ENCODE data around the gene ADH1A. TPM values are rescaled to one million over a fixed set of nuclear protein-coding genes. Genes with fewer than 3 reads are reported as not detected.
"Not testable (repeated sequence)": the region's sequence is repeated elsewhere in the genome, so short reads cannot be mapped to it uniquely, and the experiment has no call there.

The ADH1A gene
- total RNA-seq, 1 donor = not detected

- DNase-seq (ENCODE audit: low read depth in 2 of 3, low spot score in 2 of 3) = no peak
Observed at GRCh38 chr4:99282731-99283130, 8.1 kb downstream of the ADH1A start.

- no peak for DNase-seq (ENCODE audit: low read depth in 2 of 3, low spot score in 2 of 3)
Observed at GRCh38 chr4:99281261-99281660, 9.5 kb downstream of the ADH1A start.

GRCh38 chr4:99276417-99276816 is 14.4 kb downstream of the ADH1A start:
- no peak for DNase-seq (ENCODE audit: low read depth in 2 of 3, low spot score in 2 of 3)

GRCh38 chr4:99275885-99276284 is 14.9 kb downstream of the ADH1A start:
- no peak for DNase-seq (ENCODE audit: low read depth in 2 of 3, low spot score in 2 of 3)

DNA sequence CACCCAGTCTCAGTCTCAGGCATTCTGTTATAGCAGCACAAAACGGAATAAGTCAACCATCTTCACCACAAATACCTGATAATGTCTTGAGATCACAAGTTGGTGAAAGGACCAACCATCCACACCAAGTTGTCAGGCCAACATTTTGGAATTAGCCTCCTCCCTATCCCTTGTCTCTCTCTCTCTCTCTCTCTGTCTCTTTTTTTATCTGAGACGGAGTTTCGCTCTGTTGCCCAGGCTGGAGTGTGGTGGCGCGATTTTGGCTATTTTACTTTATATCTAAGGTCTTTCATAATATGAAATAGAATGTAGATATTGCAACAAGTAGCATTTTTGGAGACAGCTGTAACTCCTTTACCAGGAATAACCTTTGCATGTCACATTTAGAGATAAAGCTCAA is 15.7 kb downstream of the ADH1A start:
- no peak for DNase-seq (ENCODE audit: low read depth in 2 of 3, low spot score in 2 of 3)

DNA sequence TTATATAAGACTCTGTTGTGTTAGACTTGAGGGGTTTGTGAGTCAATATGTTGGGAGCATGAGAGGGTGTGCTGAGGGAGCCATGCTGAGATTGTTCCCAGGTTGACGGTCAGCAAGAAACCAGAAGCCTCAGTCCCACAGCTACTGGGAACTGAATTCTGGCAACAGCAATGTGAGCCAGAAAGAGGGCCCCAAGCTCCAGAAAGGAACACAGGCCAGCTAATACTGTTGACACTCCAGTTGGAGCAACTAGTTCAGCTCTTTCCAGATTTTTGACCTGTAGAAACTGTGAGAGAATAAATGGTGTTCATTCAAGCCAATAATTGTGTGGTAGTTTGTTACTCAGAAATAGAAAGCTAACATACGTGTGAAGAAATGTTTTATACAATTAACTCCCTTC is 17.1 kb downstream of the ADH1A start:
- no peak for DNase-seq (ENCODE audit: low read depth in 2 of 3, low spot score in 2 of 3)

DNA sequence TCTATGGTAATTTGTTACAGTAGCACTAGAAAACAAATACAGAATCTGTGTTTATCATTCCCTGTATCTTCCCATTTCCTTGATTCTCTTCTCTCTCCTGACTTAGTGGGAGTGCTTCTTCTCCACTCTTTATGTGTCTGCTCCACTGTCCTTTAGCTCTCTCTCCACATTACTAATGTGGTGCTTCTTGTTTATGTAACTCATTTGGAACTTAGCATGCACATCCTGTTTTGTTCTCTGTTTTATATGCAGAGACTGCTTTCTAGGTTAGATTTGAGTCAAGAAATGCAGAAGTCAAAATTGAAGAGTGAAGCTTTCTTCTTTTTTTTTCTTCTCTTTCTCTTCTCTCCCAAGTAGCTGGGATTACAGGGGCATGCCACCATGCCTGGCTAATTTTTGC is 25.9 kb downstream of the ADH1A start:
- no peak for DNase-seq (ENCODE audit: low read depth in 2 of 3, low spot score in 2 of 3)

- no peak for DNase-seq (ENCODE audit: low read depth in 2 of 3, low spot score in 2 of 3)
Observed at GRCh38 chr4:99252746-99253145, 38.0 kb downstream of the ADH1A start.

DNA sequence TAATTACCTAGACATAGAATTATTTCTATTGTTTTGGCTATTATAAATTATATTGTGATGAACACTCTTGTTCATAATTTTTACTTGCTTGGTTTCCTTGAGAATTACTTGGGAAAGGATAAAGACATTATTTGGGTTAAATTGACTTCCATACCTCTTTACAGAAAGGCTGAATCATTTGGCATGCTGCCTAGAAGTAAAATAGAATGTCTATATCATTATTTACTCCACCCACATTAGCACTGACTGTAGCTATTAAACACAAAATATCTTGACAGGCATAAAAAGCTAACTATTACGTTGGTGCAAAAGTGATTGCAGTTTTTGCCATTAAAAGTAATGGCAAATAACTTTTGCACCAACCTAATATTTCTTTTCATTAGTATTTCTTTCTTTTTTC is 42.1 kb downstream of the ADH1A start:
- no peak for DNase-seq (ENCODE audit: low read depth in 2 of 3, low spot score in 2 of 3)

DNA sequence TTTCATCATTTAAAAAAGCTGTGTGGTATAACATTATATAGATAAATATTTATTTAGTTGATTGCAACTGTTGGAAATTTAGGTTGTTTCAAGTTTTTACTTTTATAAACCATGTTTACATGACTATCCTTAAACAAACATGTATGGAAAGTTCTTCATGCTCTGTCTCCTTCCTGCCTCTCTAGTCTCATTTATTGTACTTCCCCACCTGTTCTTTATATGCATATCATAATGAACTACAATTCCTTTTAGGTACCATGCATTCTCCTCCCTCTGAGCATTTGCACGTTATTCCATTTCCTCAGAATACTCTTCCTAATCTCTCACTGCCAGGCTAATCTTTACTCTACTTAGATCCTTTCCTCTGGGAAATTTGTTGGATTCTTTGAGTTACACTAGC is 54.8 kb downstream of the ADH1A start:
- no peak for DNase-seq (ENCODE audit: low read depth in 2 of 3, low spot score in 2 of 3)

- no peak for DNase-seq (ENCODE audit: low read depth in 2 of 3, low spot score in 2 of 3)
Observed at GRCh38 chr4:99234331-99235010, 56.3 kb downstream of the ADH1A start.

DNA sequence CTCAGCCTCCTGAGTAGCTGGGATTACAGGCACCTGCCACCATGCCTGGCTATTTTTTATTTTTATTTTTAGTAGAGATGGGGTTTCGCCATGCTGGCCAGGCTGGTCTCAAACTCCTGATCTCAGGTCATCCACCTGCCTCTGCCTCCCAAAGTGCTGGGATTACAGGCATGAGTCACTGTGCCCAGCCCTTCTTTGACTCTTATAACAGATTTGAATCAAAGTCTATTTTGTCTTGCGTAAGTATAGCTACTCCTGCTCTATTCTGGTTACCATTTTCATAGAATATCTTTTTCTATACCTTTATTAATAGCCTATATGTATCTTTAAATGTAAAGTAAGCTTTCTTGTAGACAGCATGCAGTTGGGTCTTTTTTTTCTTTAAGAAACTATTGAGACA is 57.4 kb downstream of the ADH1A start:
- DNase-seq (ENCODE audit: low read depth in 2 of 3, low spot score in 2 of 3) = not testable (repeated sequence)

DNA sequence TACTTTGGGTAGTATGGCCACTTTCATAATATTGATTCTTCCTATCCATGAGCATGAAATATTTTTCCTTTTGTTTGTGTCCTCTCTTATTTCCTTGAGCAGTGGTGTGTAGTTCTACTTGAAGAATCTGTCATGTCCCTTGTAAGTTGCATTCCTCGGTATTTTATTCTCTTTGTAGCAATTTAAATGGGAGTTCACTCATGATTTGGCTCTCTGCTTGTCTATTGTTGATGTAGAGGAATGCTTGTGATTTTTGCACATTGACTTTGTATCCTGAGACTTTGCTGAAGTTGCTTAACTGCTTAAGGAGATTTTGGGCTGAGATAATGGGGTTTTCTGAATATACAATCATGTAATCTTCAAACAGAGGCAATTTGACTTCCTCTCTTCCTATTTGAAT is 62.1 kb downstream of the ADH1A start:
- DNase-seq (ENCODE audit: low read depth in 2 of 3, low spot score in 2 of 3) = not testable (repeated sequence)

DNA sequence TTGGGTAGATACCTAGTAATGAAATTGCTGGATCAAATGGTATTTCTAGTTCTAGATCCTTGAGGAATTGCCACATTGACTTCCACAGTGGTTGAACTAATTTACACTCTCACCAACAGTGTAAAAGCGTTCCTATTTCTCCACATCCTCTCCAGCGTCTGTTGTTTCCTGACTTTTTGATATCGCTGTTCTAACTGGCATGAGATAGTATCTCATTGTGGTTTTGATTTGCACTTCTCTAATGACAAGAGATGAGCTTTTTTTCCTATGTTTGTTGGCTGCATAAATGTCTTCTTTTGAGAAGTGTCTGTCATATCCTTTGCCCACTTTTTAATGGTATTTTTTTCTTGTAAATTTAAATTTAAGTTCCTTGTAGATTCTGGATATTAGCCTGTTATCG is 63.1 kb downstream of the ADH1A start:
- DNase-seq (ENCODE audit: low read depth in 2 of 3, low spot score in 2 of 3) = not testable (repeated sequence)

Other genes with a start within 250 kb of the ADH1A start
- gene ADH5, start 202.2 kb downstream of the ADH1A start, total RNA-seq = 55.5 TPM
- gene ADH4, start 146.7 kb downstream of the ADH1A start, total RNA-seq = not detected
- not detected for gene ADH6, start 71.7 kb downstream of the ADH1A start, total RNA-seq
- gene ADH1B, start 30.4 kb upstream of the ADH1A start, total RNA-seq = under 0.01 TPM
- gene ADH1C, start 61.8 kb upstream of the ADH1A start, total RNA-seq = not detected
- gene ADH7, start 144.4 kb upstream of the ADH1A start, total RNA-seq = not detected
- not detected for gene C4orf17, start 220.0 kb upstream of the ADH1A start, total RNA-seq

Measured in hematopoietic multipotent progenitor cell (in vitro differentiated cells).